Hepatic stellate cell (primary cell): ENCODE measurements around the gene EXOC7.
A peak's percentile ranks its signal among the peaks of the same experiment; 100 is the strongest.

Experiments used
- DNase-seq: peaks from one replicate; pipeline ENCODE4 v3.0.0; 2011; ENCODE audit warnings: low spot score

The EXOC7 gene

GRCh38 chr17:76103274-76104139 is at the start of gene EXOC7:
TSS of gene EXOC7 (minus strand) at chr17:76103787. CDS start at chr17:76103692, 95 bp downstream.
- DNase-seq: peak; percentile 98

- DNase-seq: no peak
These were observed 49.6 kb upstream of the EXOC7 start for GRCh38 chr17:76153202-76153601.

DNA sequence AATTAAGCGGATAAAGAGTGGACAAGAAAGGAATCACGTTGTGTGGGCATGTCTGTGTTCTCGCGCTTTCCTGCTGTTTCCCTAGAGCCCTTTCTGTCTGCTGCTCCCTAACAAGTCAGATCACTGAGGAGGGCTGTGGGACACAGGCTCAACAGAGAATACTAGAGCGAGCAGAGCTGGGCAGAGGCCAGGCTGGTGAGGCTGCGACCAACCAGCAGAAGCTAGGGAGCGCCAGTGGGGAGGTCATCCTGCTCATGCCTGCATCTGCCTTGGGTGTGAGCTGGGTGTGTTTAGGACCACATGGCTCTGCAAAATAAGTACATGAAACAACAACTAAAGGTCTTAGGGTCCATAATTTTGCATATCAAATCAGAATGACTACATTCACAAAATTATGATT is 49.0 kb upstream of the EXOC7 start:
- DNase-seq: no peak

GRCh38 chr17:76151896-76152454 is 48.4 kb upstream of the EXOC7 start:
- no peak for DNase-seq

GRCh38 chr17:76150712-76151622 is 47.4 kb upstream of the EXOC7 start:
- DNase-seq: no peak

DNA sequence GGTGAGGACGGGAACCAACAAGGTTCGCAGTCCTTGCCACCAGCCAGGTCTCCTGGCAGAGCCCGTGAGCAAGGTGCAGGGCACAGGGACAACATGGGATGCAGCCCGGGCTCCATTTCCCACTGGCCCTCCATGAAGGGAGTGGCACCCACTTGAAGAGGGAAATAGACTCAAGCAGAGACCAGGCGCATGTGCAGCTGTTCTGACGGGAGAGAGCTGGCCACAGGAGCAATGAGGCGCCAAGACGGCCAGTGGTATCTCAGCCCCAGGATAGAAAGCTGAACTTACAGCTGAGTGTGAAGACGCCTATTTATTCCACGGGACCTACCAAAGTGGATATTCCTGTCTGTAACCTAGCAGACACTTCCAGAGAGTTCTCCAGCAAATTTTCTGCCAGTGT is 45.6 kb upstream of the EXOC7 start:
- no peak for DNase-seq

GRCh38 chr17:76148015-76148326 is 44.4 kb upstream of the EXOC7 start:
- DNase-seq: no peak

DNA sequence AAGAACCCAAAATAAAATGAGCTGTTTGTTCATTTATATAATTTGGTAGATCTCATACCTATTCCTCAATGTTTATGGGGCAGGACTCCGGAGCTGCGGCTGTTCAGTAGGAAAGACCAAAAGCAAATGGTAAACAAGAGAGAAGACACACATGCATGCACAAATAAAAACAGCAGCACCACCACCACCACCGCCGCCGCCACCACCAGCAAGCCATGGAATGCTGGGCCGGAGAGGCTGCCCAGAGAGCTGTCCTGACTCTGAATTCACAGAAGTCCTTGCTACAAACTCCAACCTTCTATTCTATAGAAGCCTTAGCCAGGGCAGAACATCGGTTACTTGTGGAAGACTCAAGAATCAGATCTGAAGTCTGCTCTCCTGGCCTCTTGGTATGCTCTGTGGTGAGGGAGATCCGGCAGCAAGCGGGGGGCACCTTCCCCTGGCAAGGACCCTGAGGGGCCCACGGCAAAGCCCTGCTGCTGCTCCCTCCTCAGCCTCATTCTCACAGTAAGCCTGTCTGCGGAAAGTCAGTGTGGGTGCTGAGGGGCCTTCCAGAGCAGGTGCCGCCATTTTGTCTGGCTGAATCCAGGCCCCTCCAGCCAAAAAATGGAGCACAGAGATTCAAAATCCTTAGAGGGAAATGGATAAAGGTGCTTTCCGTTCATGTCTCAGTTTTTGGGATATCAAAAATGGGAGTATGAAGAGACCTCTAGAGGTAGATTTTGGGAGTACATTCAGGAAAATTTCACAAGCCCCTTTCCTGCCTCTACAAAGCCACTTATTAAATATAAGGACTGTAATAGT is 43.8 kb upstream of the EXOC7 start:
- peak; percentile 54 for DNase-seq

DNA sequence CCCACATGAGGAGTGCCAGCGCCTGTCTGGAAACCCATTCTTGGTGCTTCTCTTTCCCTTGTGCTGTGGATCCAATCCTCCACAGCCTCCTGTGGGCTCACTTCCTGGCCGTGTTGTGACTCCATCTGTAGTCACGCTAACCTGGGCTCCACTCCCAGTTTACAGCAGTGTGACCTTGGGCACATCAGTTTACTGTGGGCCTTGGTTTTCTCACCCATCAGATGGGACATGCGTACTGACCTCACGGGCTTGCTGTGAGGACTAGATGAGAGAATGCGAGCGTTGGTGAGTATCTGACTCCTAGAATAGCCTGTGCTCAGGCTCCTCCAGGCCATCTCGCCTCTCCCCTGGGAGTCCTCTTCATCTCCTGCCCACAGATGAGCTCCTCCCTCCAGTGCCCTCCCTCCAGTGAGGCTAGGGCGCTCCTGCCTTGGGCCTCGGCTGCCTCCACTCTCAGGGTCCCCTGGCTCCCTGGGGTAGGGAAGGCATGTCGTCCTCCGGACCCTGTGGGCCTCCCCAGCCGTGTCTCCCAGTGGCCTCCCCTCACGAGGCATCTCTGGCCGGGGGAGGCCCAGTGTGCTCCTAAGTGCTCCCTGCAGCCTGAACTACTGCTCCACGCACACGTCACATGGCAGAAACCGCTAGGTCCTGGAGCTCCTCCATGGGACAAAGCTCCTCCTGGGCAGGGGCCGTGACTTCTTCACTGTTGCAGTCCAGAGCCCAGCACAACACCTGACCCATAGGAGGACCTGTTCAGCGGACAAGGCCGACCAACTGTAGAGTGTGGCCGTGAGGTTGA is 42.7 kb upstream of the EXOC7 start:
- DNase-seq: no peak

DNA sequence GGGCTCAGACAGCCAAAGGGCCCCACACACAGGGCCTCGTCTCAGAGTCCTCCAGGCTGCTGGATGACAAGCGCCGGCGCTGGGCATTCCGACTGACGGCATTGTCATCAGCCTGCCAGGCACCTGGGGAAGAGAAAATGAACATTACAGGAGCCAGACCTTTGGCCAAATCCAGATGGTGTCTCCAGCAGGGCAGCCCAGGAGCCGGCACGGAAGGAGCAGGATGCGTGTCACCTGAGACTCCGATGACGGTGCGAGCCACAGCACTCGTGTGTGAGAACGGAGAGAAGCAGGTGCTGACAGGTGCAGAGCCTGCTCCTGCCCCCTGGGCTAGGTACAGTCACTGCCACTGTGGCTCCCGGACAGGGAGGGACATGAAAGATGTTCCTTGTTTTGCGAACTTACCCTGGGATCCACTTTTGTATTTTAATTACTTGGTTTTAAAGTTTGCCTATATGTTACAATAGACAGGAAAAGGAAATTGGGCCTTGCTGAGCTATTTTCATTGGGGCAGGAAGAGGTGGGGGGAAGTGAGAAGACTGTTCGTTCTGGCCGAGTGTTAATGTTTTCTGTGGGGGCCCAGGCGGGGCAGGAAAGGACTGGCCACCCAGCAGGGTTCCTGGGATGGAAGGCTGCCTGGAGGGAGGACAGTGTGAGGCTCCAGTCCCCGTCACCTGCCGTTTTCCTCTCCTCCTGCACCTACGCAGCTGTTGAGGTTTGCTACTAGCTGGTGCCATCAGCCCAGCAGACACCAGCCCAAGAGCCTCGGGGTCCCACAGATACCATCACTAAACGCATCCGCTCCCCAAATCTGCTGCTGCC is 41.9 kb upstream of the EXOC7 start:
- DNase-seq: no peak

GRCh38 chr17:76142585-76143041 is 39.0 kb upstream of the EXOC7 start:
- no peak for DNase-seq

GRCh38 chr17:76142039-76142584 is 38.5 kb upstream of the EXOC7 start:
- no peak for DNase-seq

- peak; percentile 99 for DNase-seq
These were observed 37.8 kb upstream of the EXOC7 start, which contains the start of gene FOXJ1 for GRCh38 chr17:76141212-76142038. TSS of gene FOXJ1 (minus strand) at chr17:76141245. CDS start at chr17:76140395, 850 bp downstream.

- no peak for DNase-seq
These were observed 37.1 kb upstream of the EXOC7 start for GRCh38 chr17:76140661-76141211.

GRCh38 chr17:76139801-76140660 is 36.4 kb upstream of the EXOC7 start:
- DNase-seq: no peak

- no peak for DNase-seq
These were observed 35.5 kb upstream of the EXOC7 start for GRCh38 chr17:76138896-76139752.
